ENCODE results near the gene ZNF516. TPM values are rescaled to one million over a fixed set of nuclear protein-coding genes. Genes with fewer than 3 reads are reported as not detected.

Gene ZNF516
- total RNA-seq, 1 donor from 2014 or later: 108 TPM

DNA sequence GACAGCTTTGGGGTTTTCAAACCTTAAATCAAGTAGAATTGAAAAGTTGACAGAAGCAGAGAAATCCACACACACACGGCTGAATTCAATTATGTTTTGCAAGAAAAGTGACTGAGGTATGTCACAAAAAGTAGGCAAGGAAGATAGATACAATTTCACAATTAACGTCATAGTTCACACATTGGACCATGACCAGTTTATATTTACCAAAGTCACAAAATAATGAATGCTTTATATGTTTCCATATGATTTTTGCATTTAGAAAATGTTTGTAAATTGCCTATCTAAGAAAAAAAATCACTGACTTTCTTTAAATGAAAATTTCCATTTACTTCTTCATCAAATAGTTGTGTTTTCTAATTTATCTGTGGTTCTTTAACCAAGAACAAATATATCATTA, 29.4 kb upstream of the ZNF516 start:
- H3K4me3 Mint-ChIP-seq (ENCODE audit: low read depth): no peak overlapping the region

DNA sequence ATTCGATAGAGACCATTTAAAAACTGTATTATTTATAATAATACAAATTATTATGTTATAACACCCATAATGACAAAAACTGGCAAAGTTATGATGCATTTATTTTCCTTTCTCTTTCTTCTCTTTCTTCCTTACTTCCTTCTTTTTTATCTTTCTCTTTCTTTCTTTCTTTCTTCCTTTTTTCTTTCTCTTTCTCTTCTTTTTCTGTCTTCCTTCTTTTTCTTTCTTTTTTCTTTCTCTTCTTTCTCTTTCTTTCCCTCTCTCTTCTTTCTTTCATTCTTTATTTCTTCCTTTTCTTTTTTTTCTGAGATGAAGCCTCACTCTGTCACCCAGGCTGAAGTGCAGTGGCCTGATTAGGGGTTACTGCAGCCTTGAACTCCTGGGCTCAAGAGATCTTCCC, 27.5 kb upstream of the ZNF516 start:
- no peaks in the 10 kb centered on the region for H3K9me3 Mint-ChIP-seq (ENCODE audit: low read depth)
- no peak for DNase-seq (ENCODE audit: low spot score, unreplicated experiment)
- peak overlapping the region; percentile 35 for H3K27ac Mint-ChIP-seq
- H3K27me3 Mint-ChIP-seq: no peaks in the 10 kb centered on the region
- TF ChIP-seq, protein P1, sequence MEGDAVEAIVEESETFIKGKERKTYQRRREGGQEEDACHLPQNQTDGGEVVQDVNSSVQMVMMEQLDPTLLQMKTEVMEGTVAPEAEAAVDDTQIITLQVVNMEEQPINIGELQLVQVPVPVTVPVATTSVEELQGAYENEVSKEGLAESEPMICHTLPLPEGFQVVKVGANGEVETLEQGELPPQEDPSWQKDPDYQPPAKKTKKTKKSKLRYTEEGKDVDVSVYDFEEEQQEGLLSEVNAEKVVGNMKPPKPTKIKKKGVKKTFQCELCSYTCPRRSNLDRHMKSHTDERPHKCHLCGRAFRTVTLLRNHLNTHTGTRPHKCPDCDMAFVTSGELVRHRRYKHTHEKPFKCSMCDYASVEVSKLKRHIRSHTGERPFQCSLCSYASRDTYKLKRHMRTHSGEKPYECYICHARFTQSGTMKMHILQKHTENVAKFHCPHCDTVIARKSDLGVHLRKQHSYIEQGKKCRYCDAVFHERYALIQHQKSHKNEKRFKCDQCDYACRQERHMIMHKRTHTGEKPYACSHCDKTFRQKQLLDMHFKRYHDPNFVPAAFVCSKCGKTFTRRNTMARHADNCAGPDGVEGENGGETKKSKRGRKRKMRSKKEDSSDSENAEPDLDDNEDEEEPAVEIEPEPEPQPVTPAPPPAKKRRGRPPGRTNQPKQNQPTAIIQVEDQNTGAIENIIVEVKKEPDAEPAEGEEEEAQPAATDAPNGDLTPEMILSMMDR (IDR thresholded peaks at IDR 0.05; ENCODE audit: unreplicated experiment): no peak
- peaks cover 48% of the 10 kb centered on the region for H3K4me1 Mint-ChIP-seq (ENCODE audit: low read depth)
- H3K4me3 Mint-ChIP-seq (ENCODE audit: low read depth): no peak overlapping the region
- no peaks in the 10 kb centered on the region for H3K36me3 Mint-ChIP-seq (ENCODE audit: insufficient read depth)

More for the DNA sequence above, 29.4 kb upstream of the ZNF516 start:
- Mint-ChIP-seq H3K4me1 (ENCODE audit: low read depth) (peaks cover 40% of the 10 kb centered on the region), H3K27ac (no peak overlapping the region), H3K36me3 (ENCODE audit: insufficient read depth) (no peaks in the 10 kb centered on the region), H3K9me3 (ENCODE audit: low read depth) (no peaks in the 10 kb centered on the region), H3K27me3 (no peaks in the 10 kb centered on the region)
- TF ChIP-seq, protein P1 (IDR thresholded peaks at IDR 0.05; ENCODE audit: unreplicated experiment): no peak
- no peak for DNase-seq (ENCODE audit: low spot score, unreplicated experiment)

DNA sequence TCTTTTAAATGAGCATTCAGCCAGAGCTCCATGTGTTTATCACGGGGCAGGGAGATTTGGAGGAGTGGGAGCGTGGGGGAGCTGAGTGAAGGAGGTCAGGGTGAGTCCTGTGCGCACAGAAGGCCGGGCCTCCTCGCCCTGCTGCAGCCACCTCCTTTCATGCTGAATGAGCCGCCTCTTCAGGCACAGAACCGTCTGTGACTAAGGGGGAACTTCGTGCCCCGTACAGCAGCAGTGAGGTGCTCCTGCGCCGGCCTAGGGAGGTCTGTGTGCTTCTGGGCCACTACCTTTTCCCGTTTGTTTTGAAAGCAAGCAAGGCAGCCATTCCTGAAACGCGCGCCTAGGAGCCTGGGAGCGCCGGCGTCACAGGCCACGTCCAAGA, 27.1 kb upstream of the ZNF516 start:
- no peak overlapping the region for H3K27ac Mint-ChIP-seq
- H3K9me3 Mint-ChIP-seq (ENCODE audit: low read depth): no peaks in the 10 kb centered on the region
- TF ChIP-seq, protein P1 (IDR thresholded peaks at IDR 0.05; ENCODE audit: unreplicated experiment): no peak
- H3K36me3 Mint-ChIP-seq (ENCODE audit: insufficient read depth): no peaks in the 10 kb centered on the region
- H3K27me3 Mint-ChIP-seq: no peaks in the 10 kb centered on the region
- peaks cover 48% of the 10 kb centered on the region for H3K4me1 Mint-ChIP-seq (ENCODE audit: low read depth)
- H3K4me3 Mint-ChIP-seq (ENCODE audit: low read depth): no peak overlapping the region
- no peak for DNase-seq (ENCODE audit: low spot score, unreplicated experiment)

DNA sequence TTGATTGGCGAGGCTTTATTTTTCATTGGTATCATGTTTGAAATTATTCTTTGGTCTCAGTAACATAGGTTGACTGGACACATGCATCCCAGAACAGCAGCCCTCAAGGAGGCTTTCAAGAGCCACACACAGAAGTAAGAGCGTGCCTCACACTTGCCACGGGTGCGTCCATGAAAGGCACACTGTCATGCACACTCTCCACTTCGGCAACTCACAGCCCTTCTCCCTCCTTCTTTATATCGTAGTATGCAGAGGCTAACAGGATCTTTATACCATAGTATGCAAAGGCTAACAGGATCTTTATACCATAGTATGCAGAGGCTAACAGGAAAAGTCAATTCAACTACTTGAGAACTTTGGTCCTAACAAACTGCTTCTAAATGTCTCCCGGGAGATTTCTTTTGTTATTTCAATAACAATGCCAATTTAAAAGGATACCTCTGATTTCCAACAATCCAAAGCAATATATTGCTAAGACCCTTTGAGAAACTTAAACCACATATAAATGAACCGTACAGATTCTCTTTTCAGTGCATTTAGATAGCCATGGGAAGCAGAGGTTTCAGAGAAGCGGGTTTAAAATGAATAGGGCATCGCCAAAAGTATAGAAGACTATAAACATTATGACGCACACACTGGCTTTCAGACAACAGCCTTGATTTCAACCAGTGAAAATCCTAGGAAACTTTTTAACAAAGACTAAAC, 26.5 kb upstream of the ZNF516 start:
- Mint-ChIP-seq H3K9me3 (ENCODE audit: low read depth) (no peaks in the 10 kb centered on the region), H3K36me3 (ENCODE audit: insufficient read depth) (no peaks in the 10 kb centered on the region), H3K27me3 (no peaks in the 10 kb centered on the region), H3K4me3 (ENCODE audit: low read depth) (no peak overlapping the region), H3K27ac (no peak overlapping the region), H3K4me1 (ENCODE audit: low read depth) (peaks cover 48% of the 10 kb centered on the region)
- TF ChIP-seq, protein P1 (IDR thresholded peaks at IDR 0.05; ENCODE audit: unreplicated experiment): no peak
- no peak for DNase-seq (ENCODE audit: low spot score, unreplicated experiment)

DNA sequence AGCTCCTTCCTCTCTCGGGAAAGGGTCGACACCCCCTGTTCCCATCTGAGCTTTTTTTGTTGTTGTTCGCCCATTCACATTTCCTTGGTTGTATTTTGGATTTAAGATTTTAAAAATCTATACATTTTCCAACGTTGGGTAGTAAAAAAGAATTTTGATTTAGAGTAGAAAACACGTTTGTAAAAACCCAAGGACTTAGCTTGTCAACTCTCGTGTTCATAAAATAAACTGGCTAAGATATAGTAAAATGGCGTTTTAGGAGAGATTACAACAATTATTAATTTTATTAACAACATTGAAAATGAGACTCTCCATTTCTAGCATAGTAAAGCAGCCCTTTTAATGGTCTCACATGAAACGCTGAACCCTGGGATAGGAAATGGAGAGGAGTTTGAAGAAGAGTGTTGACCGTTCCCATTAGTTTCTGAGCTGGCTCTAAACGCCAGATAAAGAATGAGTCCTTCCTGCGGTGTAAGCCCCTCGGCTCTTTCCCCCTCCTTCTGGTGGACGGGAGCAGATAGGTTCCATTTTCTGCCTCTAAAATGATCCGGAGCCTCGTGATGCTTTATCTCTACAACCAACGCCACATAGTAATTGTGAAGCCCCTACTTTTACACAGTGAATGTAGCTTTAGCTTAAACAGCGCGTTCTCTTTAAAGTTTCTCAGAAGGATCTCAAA, 24.0 kb upstream of the ZNF516 start:
- Mint-ChIP-seq H3K4me3 (ENCODE audit: low read depth) (peak overlapping the region; percentile 77), H3K36me3 (ENCODE audit: insufficient read depth) (no peaks in the 10 kb centered on the region), H3K27ac (peak overlapping the region; percentile 95), H3K9me3 (ENCODE audit: low read depth) (no peaks in the 10 kb centered on the region), H3K4me1 (ENCODE audit: low read depth) (peaks cover 38% of the 10 kb centered on the region), H3K27me3 (no peaks in the 10 kb centered on the region)
- TF ChIP-seq, protein P1 (IDR thresholded peaks at IDR 0.05; ENCODE audit: unreplicated experiment): no peak
- DNase-seq (ENCODE audit: low spot score, unreplicated experiment): no peak
